HG03460 (cell line): Measurements from ENCODE around the gene ATP2B3.

Experiments
- ATAC-seq: cut with Tn5 transposase; IDR thresholded peaks from one replicate; pipeline ENCODE4 v1.9.1; 2021; ENCODE audit not compliant: unreplicated experiment

ATP2B3 gene

GRCh38 chrX:153631907-153632594, 114.6 kb downstream of the ATP2B3 start:
- no peak for ATAC-seq
